GM08714 (cell line): ENCODE results near the gene SH2D3C.
"Not testable (repeated sequence)": the region's sequence is repeated elsewhere in the genome, so short reads cannot be mapped to it uniquely, and the experiment has no call there.

Experiments
- H3K4me3 ChIP-seq: fragments of 200-500 bp; sonication (Bioruptor generic); 2 replicates; pipeline ENCODE4 v1.5.1; 2014; ENCODE audit warnings: mild to moderate bottlenecking, low read length, inconsistent platforms
- ZNF274 ChIP-seq: IDR thresholded peaks from 2 replicates; pipeline ENCODE4 v1.6.1; 2012; ENCODE audit warnings: mild to moderate bottlenecking, low read depth, low read length

The SH2D3C gene

DNA sequence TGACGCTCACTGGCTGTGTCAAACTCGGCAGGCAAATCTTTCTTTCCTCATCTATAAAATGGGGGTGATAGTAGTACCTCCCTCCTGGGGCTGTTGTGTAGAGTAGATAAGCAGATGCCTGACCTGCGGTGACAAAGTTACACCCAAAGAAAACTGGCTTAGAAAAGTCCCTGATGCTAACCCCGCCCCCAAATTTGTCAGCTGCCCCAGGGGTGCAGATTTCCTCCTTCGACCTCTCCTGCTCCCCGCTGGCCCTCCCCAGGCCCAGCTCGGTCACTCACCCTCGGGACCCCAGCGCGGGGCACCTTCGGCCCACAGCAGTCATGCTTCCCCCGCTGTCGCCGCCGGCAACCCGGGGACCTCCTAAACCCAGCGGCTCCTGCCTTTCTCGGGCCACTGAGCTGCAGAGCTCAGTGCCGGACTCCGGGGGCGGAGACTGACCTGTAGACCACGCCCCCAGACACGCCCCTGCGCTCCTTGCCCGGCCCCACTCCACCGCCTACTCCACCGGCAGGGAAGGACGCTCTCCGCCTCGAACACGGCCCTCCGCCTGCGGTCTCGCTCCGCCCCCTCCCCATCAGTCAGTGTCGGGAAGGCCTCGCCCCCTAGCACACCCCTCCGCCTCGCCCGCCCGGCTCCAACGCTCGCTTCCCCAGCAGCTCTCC is 7.4 kb downstream of the SH2D3C start:
- no peak for TF ChIP-seq ZNF274
- H3K4me3 ChIP-seq, result peak overlapping the region; percentile 49; the same call in 1 of the 2 replicates

DNA sequence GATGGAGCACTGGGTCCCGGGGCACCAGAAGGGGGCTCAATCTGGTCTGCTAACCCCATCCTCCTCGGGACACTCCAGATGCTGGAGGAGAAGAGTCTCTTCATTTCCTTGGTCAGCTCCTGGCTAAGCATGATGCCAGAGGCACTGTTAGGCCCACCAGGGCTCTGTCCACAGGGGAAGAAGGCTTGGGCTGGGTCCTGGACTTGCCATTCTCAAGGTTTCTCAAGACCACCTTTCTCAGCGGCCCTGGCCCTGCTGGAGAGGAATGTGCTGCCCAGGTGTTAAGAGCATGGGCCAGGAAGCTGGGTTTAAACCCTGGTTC is 7.9 kb downstream of the SH2D3C start:
- H3K4me3 ChIP-seq, result peak overlapping the region; percentile 49; the same call in 1 of the 2 replicates
- no peak for TF ChIP-seq ZNF274

DNA sequence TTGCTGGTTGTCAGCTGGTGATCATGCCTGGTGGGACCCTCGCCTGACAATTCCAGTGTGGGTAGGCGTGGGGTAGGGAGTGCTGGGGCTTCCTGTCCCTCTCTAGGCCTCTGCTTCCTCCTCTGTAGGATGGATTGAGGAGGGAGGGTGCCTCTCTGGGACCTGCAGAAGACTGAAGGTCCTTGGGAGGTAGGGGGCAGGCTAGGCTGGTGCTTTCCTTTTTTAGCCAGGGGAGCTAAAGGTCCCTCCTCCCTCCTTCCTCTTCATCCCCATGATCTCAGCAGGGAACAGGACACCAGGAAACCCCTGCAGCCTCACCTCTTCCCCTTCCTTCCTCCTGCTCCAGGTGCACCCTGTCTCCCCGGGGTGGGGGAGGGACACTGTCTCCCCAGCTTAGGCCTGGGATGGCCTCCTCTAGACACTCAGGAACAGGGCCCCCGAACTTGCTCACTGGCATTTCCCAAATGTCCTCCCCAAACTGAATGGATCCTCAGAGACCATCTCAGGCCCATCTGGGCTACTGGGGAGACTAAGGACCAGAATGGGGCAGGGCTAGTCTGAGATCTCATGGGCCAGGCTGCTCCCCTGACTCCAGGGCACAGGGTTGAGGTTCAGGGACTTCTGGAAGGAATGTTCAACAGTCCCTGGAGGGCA is 8.4 kb downstream of the SH2D3C start:
- TF ChIP-seq ZNF274, result no peak
- no peak overlapping the region; the same call in 1 of the 2 replicates for H3K4me3 ChIP-seq

DNA sequence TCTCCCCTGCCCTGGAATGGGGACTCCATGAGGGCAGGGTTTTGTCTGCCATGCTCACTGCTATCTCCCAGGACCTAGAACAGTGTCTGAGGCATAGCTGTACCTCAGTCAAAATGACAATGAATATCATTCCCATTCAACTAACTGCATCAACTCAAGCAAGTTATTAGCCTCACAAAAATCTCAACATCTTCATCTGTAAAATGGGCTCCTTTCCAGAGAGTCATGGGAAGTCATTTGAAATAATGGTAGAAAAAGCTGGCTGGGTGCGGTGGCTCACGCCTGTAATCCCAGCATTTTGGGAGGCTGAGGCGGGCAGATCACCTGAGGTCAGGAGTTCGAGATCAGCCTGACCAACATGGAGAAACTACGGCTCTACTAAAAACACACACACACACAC is 9.4 kb downstream of the SH2D3C start:
- no peak overlapping the region for H3K4me3 ChIP-seq
- TF ChIP-seq ZNF274, result no peak

DNA sequence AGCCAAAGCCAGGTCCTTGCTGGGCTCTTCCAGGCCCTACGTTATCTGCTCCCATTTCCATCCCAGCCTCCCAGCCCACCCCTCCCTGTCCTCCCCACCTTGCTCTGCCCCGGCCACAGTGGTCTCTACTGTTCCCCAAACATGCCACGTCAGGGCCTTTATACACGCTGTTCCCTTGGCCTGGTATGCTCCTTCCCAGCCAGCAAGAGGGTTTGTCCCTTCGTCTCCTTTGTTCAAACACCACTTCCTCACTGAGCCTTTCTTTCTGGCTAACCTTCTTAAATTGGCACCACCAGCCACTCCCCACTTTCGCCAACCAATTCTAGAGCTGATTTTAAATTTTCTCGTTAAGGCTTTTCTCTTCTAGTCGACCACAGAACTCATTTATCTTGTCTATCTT is 9.8 kb downstream of the SH2D3C start:
- no peak for TF ChIP-seq ZNF274
- no peak overlapping the region for H3K4me3 ChIP-seq

DNA sequence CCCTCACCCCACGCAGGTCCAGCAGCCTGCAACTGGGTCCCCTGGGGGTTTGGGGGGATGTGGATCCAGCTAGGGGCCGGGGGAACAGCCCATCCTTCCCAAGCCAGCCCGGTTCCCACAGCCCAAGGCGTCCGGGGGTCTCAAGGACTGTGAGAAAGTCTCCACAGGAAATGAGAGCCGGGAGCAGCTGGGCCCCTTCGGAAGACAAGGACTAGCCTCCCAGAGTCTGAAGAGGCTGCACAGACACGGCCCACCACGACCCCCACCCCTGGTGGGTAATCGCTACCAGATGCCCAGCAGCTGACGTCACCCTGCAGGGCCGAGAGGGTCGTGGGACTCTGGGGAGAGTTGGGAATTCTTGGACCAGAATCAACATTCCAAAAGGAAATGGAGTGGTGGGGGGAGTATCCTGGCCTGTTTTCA is 10.5 kb downstream of the SH2D3C start:
- no peak overlapping the region for H3K4me3 ChIP-seq
- no peak for TF ChIP-seq ZNF274

DNA sequence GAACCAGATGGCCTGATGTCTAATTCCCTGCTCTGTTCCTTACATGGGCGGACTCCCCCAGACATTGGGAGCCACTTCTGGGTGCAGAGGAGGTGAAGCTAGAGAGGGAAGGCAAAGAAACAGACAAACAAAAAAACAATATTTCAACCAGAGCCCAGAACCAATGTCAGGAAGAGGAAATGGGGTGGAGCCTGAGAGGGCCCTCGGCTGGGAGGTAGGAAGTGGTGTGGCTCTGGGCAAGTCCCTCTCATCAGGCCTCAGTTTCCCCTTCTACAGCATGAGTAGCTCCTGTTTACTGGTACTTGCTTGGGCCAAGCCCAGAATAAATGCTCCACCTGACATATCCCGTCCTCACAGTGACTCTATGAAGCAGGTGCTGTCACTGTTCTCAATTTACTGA is 11.1 kb downstream of the SH2D3C start:
- H3K4me3 ChIP-seq, result no peak overlapping the region

DNA sequence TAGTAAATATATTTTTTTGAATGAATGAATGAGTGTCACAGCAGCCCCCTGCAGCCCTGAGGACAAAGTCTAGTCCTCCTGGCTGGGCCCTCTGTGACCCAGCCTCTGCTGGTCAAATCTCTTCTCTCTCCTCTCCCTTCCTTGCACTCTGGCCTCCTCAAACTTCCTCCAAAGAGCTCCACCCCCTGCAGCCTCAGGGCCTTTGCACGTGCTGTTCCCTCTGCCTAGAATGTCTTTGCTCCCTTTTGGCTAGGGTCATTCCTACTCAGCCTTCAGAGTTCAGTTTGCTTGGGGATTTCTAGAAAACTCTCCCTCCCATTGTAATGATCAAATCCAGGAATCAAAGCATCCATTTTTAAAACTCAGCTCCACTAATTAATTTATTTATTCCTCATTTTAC is 13.0 kb downstream of the SH2D3C start:
- no peak for TF ChIP-seq ZNF274
- no peak overlapping the region for H3K4me3 ChIP-seq

More for the DNA sequence above, 11.1 kb downstream of the SH2D3C start:
- no peak for TF ChIP-seq ZNF274

DNA sequence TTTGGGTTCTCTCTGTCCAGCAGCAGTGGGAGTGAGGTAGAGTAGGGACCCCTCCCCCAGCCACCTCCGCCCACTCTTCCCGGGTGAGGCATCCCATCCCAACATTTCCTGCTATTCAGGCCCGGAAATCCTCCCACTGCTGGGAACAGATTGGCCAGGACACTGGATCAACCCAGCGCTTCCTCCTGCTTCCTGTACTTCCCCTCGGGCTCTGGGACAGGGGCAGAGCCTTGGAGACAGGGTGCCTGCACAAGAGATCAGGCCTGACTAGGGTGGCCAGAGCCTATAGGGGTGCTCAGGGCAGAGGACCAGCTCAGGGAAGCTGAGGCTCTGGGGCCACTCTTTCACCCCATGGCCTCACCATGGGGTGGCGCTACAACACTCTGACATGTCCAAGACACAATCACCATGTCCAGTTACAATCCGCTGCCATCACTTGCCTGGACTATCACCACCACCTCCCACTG is 14.5 kb downstream of the SH2D3C start:
- no peak for TF ChIP-seq ZNF274

DNA sequence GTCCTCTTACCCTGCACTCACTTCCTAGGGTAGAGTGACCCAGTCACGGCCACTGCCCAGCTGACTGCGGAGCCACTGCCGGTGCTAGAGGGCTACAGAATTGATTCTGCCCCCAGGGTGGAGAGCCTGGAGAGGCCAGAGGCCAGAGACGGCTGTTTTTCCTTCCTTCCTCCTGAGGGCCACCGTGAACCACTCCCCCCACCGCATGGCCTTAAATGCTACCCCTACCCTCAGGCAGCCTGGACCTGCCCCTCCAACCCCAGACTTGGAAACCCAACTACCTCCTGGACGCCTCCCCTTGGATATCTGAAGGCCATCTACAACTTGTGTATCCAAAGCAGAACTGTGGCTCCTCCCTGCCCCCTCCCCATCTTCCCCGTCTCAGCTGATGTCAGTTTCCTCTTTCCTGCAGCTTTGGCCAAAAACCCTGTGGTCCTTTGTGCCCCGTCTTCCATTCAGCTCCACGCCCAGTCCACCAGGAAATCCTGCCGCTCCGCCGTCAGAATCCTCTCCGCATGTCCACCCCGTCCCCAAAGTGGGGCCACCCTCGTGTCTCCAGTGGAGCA is 16.3 kb downstream of the SH2D3C start:
- no peak for TF ChIP-seq ZNF274
- no peak overlapping the region for H3K4me3 ChIP-seq

More for the DNA sequence above, 14.5 kb downstream of the SH2D3C start:
- no peak overlapping the region for H3K4me3 ChIP-seq

DNA sequence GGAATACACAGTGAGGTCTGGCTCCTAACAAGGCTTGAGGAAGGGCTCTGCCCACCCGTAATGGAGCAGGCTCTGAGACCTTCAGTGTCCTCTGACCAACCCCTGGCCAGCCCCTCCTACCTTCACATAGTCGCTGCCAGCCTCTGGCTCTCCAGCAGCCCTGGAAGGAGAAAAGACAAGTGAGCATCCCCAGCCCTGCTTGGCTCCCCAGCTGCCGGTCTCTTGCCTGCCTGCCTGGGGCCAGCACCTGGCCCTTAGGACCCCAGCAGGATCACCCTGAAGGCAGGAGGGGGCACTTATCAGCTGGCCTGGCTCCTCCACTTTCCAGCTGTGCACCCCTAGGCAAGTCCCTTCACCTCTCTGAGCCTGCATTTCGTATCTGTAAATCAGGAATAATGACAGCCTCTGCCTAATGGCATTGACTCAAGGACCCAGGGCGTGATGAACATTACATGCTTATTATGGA is 16.9 kb downstream of the SH2D3C start:
- no peak overlapping the region for H3K4me3 ChIP-seq
- TF ChIP-seq ZNF274, result no peak

DNA sequence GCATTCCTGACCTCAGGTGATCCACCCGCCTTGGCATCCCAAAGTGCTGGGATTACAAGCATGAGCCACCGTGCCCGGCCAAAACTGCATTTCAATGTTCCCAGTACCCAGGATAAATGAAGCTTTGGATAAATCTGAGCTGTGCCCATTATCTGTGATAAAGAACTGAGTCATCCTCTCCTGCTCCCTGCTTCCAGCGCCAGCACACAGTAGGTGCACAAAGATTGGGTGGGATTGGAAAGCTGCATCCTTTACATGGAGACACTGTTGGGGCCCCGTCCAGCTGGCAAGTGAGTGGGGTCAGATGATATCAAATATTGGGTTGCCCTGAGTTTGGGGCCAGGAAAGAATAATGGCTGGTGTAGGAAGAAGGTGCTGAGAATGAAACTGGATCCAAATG is 17.4 kb downstream of the SH2D3C start:
- no peak for TF ChIP-seq ZNF274

DNA sequence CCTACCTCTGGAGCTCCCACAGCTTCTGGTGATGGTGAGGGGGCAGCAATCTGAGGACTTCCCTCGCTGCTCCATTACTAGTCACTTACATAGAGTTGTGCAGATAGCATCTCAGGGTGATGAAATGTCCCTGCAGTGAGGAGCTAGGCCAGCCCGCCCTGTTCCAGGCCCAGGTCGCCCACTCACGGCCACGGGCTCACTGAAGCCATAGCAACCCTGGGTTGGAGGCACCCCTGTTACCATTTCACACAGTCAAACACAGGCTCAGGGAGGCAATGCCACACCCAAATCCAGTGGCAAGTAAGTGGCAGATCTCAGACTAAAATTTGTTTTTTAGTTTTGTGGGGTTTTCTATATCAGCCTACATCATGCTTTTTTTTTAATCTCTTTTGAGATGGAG is 19.6 kb downstream of the SH2D3C start:
- H3K4me3 ChIP-seq, result no peak overlapping the region
- no peak for TF ChIP-seq ZNF274

More for the DNA sequence above, 17.4 kb downstream of the SH2D3C start:
- H3K4me3 ChIP-seq, result no peak overlapping the region

DNA sequence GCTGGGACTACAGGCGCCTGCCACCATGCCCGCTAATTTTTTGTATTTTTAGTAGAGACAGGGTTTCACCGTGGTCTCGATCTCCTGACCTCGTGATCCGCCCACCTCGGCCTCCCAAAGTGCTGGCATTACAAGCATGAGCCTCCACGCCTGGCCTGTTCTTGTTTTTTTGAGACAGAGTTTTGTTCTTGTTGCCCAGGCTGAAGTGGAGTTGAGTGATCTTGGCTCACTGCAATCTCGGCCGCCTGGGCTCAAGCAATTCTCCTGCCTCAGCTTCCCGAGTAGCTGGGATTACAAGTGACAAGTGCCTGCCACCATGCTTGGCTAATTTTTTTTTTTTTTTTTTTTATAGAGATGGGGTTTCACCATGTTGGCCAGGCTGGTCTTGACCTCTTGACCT is 21.7 kb downstream of the SH2D3C start:
- not testable (repeated sequence) for H3K4me3 ChIP-seq

DNA sequence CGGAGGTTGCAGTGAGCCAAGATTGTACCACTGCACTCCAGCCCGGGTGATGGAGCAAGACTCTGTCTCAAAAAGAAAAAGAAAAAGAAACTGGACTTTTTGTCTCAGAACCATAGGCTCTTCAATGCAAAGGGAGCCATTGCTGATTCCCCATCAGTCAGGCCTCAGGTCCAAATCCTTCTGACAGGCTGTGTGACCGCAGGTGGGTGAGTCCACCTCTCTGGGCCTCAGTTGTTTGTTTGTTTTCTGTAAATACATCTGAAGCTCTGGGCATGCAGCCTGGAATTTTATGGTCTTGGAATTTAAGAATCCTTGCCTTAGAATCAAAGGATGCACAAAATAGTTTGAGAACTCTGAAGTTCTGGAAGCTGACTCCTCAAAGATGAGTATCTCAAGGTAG is 22.2 kb downstream of the SH2D3C start:
- no peak overlapping the region for H3K4me3 ChIP-seq
- no peak for TF ChIP-seq ZNF274
